ENCODE results near the gene DNM3.

Gene DNM3

GRCh38 chr1:172107316-172107975, 266.1 kb downstream of the DNM3 start:
- DNase-seq (ENCODE audit: low read depth), result no peak

- DNase-seq (ENCODE audit: low read depth), result no peak
These were observed 267.0 kb downstream of the DNM3 start for GRCh38 chr1:172108161-172108893.

GRCh38 chr1:172109359-172109758, 268.1 kb downstream of the DNM3 start:
- DNase-seq (ENCODE audit: low read depth), result no peak

GRCh38 chr1:172112576-172112975, 271.3 kb downstream of the DNM3 start:
- DNase-seq (ENCODE audit: low read depth), result no peak

- DNase-seq (ENCODE audit: low read depth), result no peak
These were observed 276.5 kb downstream of the DNM3 start for GRCh38 chr1:172117800-172118199.

- no peak for DNase-seq (ENCODE audit: low read depth)
These were observed 277.3 kb downstream of the DNM3 start for GRCh38 chr1:172118618-172119017.

GRCh38 chr1:172119184-172119583, 277.9 kb downstream of the DNM3 start:
- no peak for DNase-seq (ENCODE audit: low read depth)

GRCh38 chr1:172120381-172120780, 279.1 kb downstream of the DNM3 start:
- no peak for DNase-seq (ENCODE audit: low read depth)

GRCh38 chr1:172121081-172121717, 279.9 kb downstream of the DNM3 start:
- DNase-seq (ENCODE audit: low read depth), result no peak

GRCh38 chr1:172122381-172122780, 281.1 kb downstream of the DNM3 start:
- DNase-seq (ENCODE audit: low read depth), result no peak

- DNase-seq (ENCODE audit: low read depth), result no peak
These were observed 284.0 kb downstream of the DNM3 start for GRCh38 chr1:172125250-172125649.

GRCh38 chr1:172125812-172126430, 284.6 kb downstream of the DNM3 start:
- no peak for DNase-seq (ENCODE audit: low read depth)

GRCh38 chr1:172132836-172133235, 291.5 kb downstream of the DNM3 start:
- DNase-seq (ENCODE audit: low read depth), result no peak

- DNase-seq (ENCODE audit: low read depth), result no peak
These were observed 292.9 kb downstream of the DNM3 start for GRCh38 chr1:172134087-172134731.

- DNase-seq (ENCODE audit: low read depth), result no peak
These were observed 293.9 kb downstream of the DNM3 start for GRCh38 chr1:172135076-172135672.

GRCh38 chr1:172135978-172136610, 294.8 kb downstream of the DNM3 start:
- DNase-seq (ENCODE audit: low read depth), result no peak

- DNase-seq (ENCODE audit: low read depth), result no peak
These were observed 295.6 kb downstream of the DNM3 start for GRCh38 chr1:172136925-172137324.

- no peak for DNase-seq (ENCODE audit: low read depth)
These were observed 296.6 kb downstream of the DNM3 start for GRCh38 chr1:172137703-172138454.

GRCh38 chr1:172138634-172139033, 297.3 kb downstream of the DNM3 start:
- no peak for DNase-seq (ENCODE audit: low read depth)

GRCh38 chr1:172139196-172139595, 297.9 kb downstream of the DNM3 start:
- DNase-seq (ENCODE audit: low read depth), result no peak

- DNase-seq (ENCODE audit: low read depth), result no peak
These were observed 298.8 kb downstream of the DNM3 start for GRCh38 chr1:172140072-172140471.
